Neural crest cell (in vitro differentiated cells): ENCODE measurements around the gene EMP3. TPM values are rescaled to one million over a fixed set of nuclear protein-coding genes. Genes with fewer than 3 reads are reported as not detected.

ENCODE experiments used
- DNase-seq: peaks from one replicate; pipeline ENCODE4 v3.0.0; 2021; ENCODE audit warnings: low read depth, mixed read lengths, low spot score
- H3K27ac Mint-ChIP-seq: one replicate; pipeline ENCODE4 v1.8.0; 2021; ENCODE audit warnings: mild to moderate bottlenecking, mixed read lengths; ENCODE audit not compliant: unreplicated experiment
- H3K27me3 Mint-ChIP-seq: 2 replicates; pipeline ENCODE4 v1.8.0; 2021; ENCODE audit warnings: low read depth, mild to moderate bottlenecking, mixed read lengths
- H3K36me3 Mint-ChIP-seq: 2 replicates; pipeline ENCODE4 v1.8.0; 2021; ENCODE audit warnings: low read depth, mild to moderate bottlenecking, mixed read lengths
- H3K4me1 Mint-ChIP-seq: 2 replicates; pipeline ENCODE4 v1.8.0; 2021; ENCODE audit warnings: mixed read lengths
- H3K4me3 Mint-ChIP-seq: one replicate; pipeline ENCODE4 v1.8.0; 2021; ENCODE audit warnings: mild to moderate bottlenecking, mixed read lengths
- H3K9me3 Mint-ChIP-seq: 2 replicates; pipeline ENCODE4 v1.8.0; 2021; ENCODE audit warnings: mixed read lengths
- total RNA-seq: library from RNA; stranded (reverse); gene quantifications from 2 replicates; pipeline ENCODE4 v1.2.1, GENCODE V29; 2021
- TF ChIP-seq, protein P1 (sequence below): fragments of 200-600 bp; sonication (generic); conservative IDR thresholded peaks from 2 replicates; pipeline ENCODE4 v1.5.0; 2021; ENCODE audit warnings: antibody characterized with exemption, mild to moderate bottlenecking

EMP3 gene
- total RNA-seq, 1 donor from 2014 or later = 30.5 TPM

DNA sequence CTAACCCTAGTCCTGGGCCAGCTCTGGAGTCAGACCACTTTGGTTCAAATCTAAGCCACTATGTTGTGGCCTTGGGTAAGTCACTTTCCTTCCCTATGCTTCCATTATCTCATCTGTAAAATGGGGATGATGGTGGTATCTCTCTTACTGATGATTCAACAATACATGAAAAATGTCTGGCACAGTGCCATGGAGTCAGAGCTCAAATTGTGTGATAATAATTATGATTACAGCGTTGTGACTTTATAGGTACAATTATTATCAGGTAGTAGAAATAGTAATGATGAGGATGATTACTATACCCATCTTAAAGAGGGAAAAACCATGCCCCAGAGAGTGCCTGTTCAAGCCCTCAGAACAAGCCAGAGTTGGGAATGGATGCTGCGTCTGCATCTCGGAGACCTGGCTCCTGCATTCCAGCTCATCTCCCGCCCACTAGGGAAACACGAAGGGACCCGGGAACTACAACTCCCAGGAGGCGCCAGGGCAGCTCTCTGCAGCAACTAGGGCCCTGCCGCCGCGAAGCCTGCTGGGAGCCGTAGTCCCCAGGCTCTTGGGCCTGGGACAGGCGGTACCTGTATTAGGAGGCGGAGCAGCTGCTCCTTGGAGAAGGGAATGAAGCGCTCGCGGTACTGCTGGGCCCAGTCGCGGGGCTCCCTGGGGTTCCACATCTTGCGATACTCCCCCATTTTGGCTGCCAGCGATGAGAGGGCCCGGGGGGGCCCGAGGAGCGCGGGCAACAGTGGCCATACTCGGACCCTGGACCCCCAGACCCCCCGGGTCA, 37.6 kb downstream of the EMP3 start:
- peaks cover 8% of the 10 kb centered on the region for H3K27me3 Mint-ChIP-seq
- H3K4me3 Mint-ChIP-seq = peak overlapping the region; percentile 88
- H3K9me3 Mint-ChIP-seq = peaks cover 2% of the 10 kb centered on the region
- H3K4me1 Mint-ChIP-seq = peaks cover 17% of the 10 kb centered on the region
- no peaks in the 10 kb centered on the region for H3K36me3 Mint-ChIP-seq
- TF ChIP-seq, protein P1, sequence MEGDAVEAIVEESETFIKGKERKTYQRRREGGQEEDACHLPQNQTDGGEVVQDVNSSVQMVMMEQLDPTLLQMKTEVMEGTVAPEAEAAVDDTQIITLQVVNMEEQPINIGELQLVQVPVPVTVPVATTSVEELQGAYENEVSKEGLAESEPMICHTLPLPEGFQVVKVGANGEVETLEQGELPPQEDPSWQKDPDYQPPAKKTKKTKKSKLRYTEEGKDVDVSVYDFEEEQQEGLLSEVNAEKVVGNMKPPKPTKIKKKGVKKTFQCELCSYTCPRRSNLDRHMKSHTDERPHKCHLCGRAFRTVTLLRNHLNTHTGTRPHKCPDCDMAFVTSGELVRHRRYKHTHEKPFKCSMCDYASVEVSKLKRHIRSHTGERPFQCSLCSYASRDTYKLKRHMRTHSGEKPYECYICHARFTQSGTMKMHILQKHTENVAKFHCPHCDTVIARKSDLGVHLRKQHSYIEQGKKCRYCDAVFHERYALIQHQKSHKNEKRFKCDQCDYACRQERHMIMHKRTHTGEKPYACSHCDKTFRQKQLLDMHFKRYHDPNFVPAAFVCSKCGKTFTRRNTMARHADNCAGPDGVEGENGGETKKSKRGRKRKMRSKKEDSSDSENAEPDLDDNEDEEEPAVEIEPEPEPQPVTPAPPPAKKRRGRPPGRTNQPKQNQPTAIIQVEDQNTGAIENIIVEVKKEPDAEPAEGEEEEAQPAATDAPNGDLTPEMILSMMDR = no peak
- peak; percentile 86 for DNase-seq
- H3K27ac Mint-ChIP-seq = peak overlapping the region; percentile 58

- Mint-ChIP-seq H3K27ac (peak overlapping the region; percentile 94), H3K27me3 (peaks cover 7% of the 10 kb centered on the region), H3K36me3 (no peaks in the 10 kb centered on the region), H3K9me3 (peaks cover 2% of the 10 kb centered on the region), H3K4me3 (peak overlapping the region; percentile 88), H3K4me1 (peaks cover 15% of the 10 kb centered on the region)
- TF ChIP-seq, protein P1 = no peak
- DNase-seq = no peak
Observed at GRCh38 chr19:48363500-48363809, 38.1 kb downstream of the EMP3 start.

- peaks cover 3% of the 10 kb centered on the region for H3K27me3 Mint-ChIP-seq
- no peaks in the 10 kb centered on the region for H3K36me3 Mint-ChIP-seq
- DNase-seq = peak; percentile 95
- peaks cover 2% of the 10 kb centered on the region for H3K9me3 Mint-ChIP-seq
- H3K27ac Mint-ChIP-seq = peak within 1 kb of the TSS; percentile 94
- TF ChIP-seq, protein P1 = no peak
- peaks cover 12% of the 10 kb centered on the region for H3K4me1 Mint-ChIP-seq
- peak within 1 kb of the TSS; percentile 88 for H3K4me3 Mint-ChIP-seq
Observed at GRCh38 chr19:48363810-48364597, 38.7 kb downstream of the EMP3 start, which contains the start of the genes SYNGR4 and TMEM143. SYNGR4 (plus strand) TSS chr19:48364367; CDS start chr19:48365843, 1,476 bp downstream. TMEM143 (minus strand) TSS chr19:48363940; CDS start chr19:48363920, 20 bp downstream.

DNA sequence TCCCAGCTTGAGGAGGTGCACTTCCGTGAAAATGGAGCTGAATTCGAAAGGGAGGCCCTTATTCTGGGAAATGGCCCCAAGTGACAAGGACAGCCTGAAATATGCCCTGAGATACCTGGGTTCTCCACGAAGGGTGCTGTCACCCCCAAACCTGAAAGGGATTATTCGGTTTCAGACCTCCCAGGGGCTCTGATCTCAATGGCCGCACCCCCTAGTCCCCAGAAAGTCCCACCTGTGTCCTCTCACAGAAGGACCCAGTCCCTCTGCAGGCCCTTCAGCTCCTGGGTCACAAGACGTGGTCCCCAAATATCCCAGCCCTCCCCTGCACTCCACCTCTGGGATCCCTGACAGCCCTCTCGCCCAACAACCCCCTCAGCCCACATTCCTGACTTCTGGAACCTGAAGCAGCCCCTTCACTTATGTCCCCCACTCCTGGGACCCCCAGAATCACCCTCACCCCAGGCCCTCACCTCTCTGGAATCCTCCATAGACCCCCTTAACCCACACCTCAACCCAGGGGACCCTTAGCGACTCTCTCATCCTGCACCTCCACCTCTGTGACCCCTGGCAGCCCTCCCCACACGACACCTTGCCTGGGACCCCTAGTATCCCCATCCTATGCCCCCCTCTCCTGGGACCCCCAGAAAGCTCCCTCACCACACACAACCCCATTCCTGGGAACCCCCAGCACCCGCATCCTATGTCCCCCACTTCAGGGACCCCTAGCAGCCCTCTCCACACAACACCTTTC, 39.4 kb downstream of the EMP3 start:
- H3K27ac Mint-ChIP-seq = no peak overlapping the region

GRCh38 chr19:48365602-48366001, 40.2 kb downstream of the EMP3 start:
- H3K27me3 Mint-ChIP-seq = no peaks in the 10 kb centered on the region
- peaks cover 2% of the 10 kb centered on the region for H3K9me3 Mint-ChIP-seq
- no peak overlapping the region for H3K27ac Mint-ChIP-seq
- peaks cover 12% of the 10 kb centered on the region for H3K4me1 Mint-ChIP-seq
- H3K4me3 Mint-ChIP-seq = no peak overlapping the region
- no peaks in the 10 kb centered on the region for H3K36me3 Mint-ChIP-seq
- DNase-seq = no peak
- TF ChIP-seq, protein P1 = no peak

More for the DNA sequence above, 39.4 kb downstream of the EMP3 start:
- Mint-ChIP-seq H3K27me3 (peaks cover under 1% of the 10 kb centered on the region), H3K36me3 (no peaks in the 10 kb centered on the region), H3K4me3 (no peak overlapping the region), H3K9me3 (peaks cover 2% of the 10 kb centered on the region), H3K4me1 (peaks cover 12% of the 10 kb centered on the region)
- TF ChIP-seq, protein P1 = no peak
- DNase-seq = no peak
